ENCODE measurements around the gene DUSP1. TPM values are rescaled to one million over a fixed set of nuclear protein-coding genes. Genes with fewer than 3 reads are reported as not detected.

The DUSP1 gene
- total RNA-seq, 1 experiment from 2014 or later: 522 TPM

- H3K9me3 ChIP-seq (ENCODE audit: low read length): peaks cover 15% of the 10 kb centered on the region
- TF ChIP-seq CTCF (conservative IDR thresholded peaks at IDR 0.05; ENCODE audit: low read depth, low read length): no peak
- no peak for TF ChIP-seq EZH2phosphoT487 (IDR thresholded peaks at IDR 0.05; ENCODE audit: borderline replicate concordance, low read length)
- TF ChIP-seq EZH2 (IDR thresholded peaks at IDR 0.05; ENCODE audit: low read length, unreplicated experiment): no peak
- intact Hi-C loops (cut with micrococcal nuclease): no loop called here
- no peaks in the 10 kb centered on the region for H4K20me1 ChIP-seq (ENCODE audit: low read length)
- H3K36me3 ChIP-seq (ENCODE audit: low read depth, low read length): no peaks in the 10 kb centered on the region
- H3K9ac ChIP-seq (ENCODE audit: low read length): no peak overlapping the region
- no peak overlapping the region for H3K4me2 ChIP-seq (ENCODE audit: low read length)
- no peaks in the 10 kb centered on the region for H3K79me2 ChIP-seq (ENCODE audit: low read length)
- ATAC-seq: no peak
- H3K27me3 ChIP-seq (ENCODE audit: low read length): no peaks in the 10 kb centered on the region
- no peak overlapping the region for H3K4me3 ChIP-seq (ENCODE audit: low read length)
- ChIA-PET POLR2A (ENCODE audit: unreplicated experiment) (no interaction called here), CTCF (no interaction called here)
- H3K27ac ChIP-seq (ENCODE audit: low read length): no peak overlapping the region
- no peaks in the 10 kb centered on the region for H3F3A ChIP-seq (ENCODE audit: low read length, unreplicated experiment)
- H3K9me2 ChIP-seq (replicated peaks; ENCODE audit: low read length): no peaks in the 10 kb centered on the region
- no peak for DNase-seq
- peaks cover 11% of the 10 kb centered on the region for H3K4me1 ChIP-seq (ENCODE audit: insufficient read depth, low read length)
- BruUV-seq (replicated peaks): no TSS peak
- H2AFZ ChIP-seq (ENCODE audit: low read length): no peak overlapping the region
These were observed 38.8 kb upstream of the DUSP1 start for GRCh38 chr5:172809774-172810173.

- H3K9ac ChIP-seq (ENCODE audit: low read length): peak overlapping the region; percentile 78
- TF ChIP-seq EZH2phosphoT487 (IDR thresholded peaks at IDR 0.05; ENCODE audit: borderline replicate concordance, low read length): no peak
- no peak for TF ChIP-seq EZH2 (IDR thresholded peaks at IDR 0.05; ENCODE audit: low read length, unreplicated experiment)
- no peak for TF ChIP-seq CTCF (conservative IDR thresholded peaks at IDR 0.05; ENCODE audit: low read depth, low read length)
- H2AFZ ChIP-seq (ENCODE audit: low read length): no peak overlapping the region
- H4K20me1 ChIP-seq (ENCODE audit: low read length): no peaks in the 10 kb centered on the region
- CTCF ChIA-PET: interaction anchor here (0.6 to 1.0 kb wide), 3 partner anchors 35 to 486 kb away, joined by 3 to 9 read pairs (median 4); no protein-coding TSS in a partner anchor
- POLR2A ChIA-PET (ENCODE audit: unreplicated experiment): interaction anchor here (0.6 to 1.0 kb wide), 2 partner anchors 19 to 36 kb away, joined by 3 to 10 read pairs; partner anchors contain the start of gene DUSP1
- ATAC-seq (no peak), DNase-seq (no peak)
- no peak overlapping the region for H3K4me3 ChIP-seq (ENCODE audit: low read length)
- no peaks in the 10 kb centered on the region for H3K79me2 ChIP-seq (ENCODE audit: low read length)
- peak overlapping the region; percentile 30 for H3K4me2 ChIP-seq (ENCODE audit: low read length)
- peak overlapping the region; percentile 84 for H3K27ac ChIP-seq (ENCODE audit: low read length)
- H3K36me3 ChIP-seq (ENCODE audit: low read depth, low read length): no peaks in the 10 kb centered on the region
- H3K9me2 ChIP-seq (replicated peaks; ENCODE audit: low read length): no peaks in the 10 kb centered on the region
- intact Hi-C loops (cut with micrococcal nuclease): no loop called here
- H3K9me3 ChIP-seq (ENCODE audit: low read length): peaks cover 15% of the 10 kb centered on the region
- BruUV-seq (replicated peaks): TSS peak; percentile 99
- no peaks in the 10 kb centered on the region for H3K27me3 ChIP-seq (ENCODE audit: low read length)
- H3K4me1 ChIP-seq (ENCODE audit: insufficient read depth, low read length): peaks cover 13% of the 10 kb centered on the region
- no peaks in the 10 kb centered on the region for H3F3A ChIP-seq (ENCODE audit: low read length, unreplicated experiment)
These were observed 36.8 kb upstream of the DUSP1 start for GRCh38 chr5:172807766-172808311.

All from PC-3 (cell line).